Activated gamma-delta T cell (primary cell): ENCODE data around the gene MSH6.

Experiments used
- DNase-seq: peaks from one replicate; lab custom pipeline; 2025; lab: John Stamatoyannopoulos, UW
- total RNA-seq, 2 donors: gene quantifications; one replicate each; lab custom pipeline; 2026; lab: John Stamatoyannopoulos, UW

Gene MSH6
- total RNA-seq, result 91.2 to 116 reads per million in 2 donors

DNA sequence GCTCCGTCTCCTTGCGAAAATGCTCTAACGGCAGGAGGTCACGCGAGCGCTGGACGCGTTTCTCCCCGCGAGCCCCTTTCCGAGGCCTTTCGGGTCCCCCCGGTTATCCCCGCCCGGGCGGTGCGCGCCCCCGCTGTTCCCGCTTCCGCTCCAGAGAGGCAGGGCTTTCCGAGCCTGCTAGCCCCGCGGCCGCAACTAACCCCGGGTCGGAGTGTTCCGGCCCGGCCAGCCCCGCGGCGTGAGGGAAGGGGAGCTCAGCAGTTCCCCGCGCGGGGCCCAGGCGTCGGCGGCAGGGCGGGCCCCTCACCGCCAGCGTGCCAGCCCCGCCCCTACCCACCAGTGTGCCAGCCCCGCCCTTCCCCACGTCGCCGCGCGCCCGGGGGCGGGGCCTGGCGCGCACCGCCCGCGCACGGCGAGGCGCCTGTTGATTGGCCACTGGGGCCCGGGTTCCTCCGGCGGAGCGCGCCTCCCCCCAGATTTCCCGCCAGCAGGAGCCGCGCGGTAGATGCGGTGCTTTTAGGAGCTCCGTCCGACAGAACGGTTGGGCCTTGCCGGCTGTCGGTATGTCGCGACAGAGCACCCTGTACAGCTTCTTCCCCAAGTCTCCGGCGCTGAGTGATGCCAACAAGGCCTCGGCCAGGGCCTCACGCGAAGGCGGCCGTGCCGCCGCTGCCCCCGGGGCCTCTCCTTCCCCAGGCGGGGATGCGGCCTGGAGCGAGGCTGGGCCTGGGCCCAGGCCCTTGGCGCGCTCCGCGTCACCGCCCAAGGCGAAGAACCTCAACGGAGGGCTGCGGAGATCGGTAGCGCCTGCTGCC, at the start of gene MSH6:
MSH6 (plus strand) TSS at position 475 of the 815 bp plus-strand sequence; CDS start at position 564, 89 bp downstream.
- peak; percentile 82 for DNase-seq

DNA sequence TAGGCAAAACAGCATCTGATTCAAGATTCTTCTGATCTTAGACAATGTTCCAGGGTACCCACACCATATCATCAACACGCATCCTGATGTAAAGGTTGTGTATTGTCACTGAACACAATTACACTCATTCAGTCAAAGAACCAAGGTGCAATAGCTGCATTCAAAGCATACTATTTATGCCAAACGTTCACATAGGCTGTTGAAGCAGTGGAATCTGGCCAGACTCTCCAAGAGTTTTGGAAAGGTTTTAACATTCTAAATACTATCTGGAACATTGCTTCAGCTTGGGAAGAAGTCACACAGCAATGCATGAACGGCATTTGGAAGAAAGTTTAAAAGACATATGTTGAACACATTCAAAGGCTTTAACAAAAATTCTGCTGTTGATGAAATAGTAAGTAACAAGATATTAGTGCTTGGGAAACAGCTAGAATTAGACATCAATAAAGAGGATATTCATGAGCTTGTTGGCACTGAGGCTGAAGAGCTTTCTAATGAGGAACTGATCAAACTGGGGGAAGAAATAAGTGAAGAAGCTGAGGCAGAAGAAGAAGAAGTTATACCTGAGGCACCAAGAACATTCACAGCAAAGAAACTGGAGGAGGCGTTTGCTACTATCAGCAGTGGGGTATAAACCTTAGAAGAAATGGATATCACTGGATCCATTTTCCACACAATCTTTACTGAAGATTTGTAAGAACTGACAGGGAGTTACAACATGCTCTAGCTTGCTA, 47.6 kb upstream of the MSH6 start:
- DNase-seq, result no peak

DNA sequence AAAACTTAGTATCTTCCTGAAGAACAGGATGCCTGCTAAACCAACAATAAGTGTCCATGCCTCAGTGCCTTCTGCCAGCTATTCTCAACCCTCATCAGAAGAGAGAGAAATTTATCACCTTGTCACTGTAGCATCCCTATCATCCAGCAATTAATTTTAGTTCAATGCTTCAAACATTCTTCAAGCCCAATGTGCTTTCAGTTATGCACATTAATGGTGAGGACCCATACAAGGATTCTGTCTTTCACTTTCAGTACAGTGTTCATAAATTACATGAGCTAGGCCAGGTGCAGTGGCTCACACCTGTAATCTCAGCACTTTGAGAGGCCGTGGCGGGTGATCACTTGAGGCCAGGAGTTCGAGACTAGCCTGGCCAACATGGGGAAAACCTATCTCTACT, 47.0 kb upstream of the MSH6 start:
- DNase-seq, result no peak

- DNase-seq, result no peak
These were observed 45.6 kb upstream of the MSH6 start for GRCh38 chr2:47737191-47737975.

DNA sequence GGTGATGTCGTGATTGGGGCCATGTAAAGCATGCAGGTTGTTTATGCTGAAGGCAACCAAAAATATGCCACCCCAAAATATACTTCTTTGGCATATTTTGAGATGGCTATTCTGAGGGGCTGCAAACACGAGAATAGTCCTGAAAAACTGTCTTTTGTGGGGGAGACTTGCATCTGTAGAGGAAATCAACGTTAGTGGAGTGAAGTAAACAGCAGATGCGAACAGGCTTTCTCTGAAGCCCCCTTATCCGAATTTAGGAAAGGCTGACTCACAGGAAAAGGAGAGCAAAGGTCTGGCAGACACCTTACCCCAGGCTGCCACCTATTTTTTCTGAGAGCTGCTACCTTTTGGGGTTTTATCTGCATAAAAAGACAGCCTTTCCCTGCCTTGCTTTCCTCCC, 44.6 kb upstream of the MSH6 start:
- DNase-seq, result no peak

- no peak for DNase-seq
These were observed 41.8 kb upstream of the MSH6 start for GRCh38 chr2:47741101-47741500.

DNA sequence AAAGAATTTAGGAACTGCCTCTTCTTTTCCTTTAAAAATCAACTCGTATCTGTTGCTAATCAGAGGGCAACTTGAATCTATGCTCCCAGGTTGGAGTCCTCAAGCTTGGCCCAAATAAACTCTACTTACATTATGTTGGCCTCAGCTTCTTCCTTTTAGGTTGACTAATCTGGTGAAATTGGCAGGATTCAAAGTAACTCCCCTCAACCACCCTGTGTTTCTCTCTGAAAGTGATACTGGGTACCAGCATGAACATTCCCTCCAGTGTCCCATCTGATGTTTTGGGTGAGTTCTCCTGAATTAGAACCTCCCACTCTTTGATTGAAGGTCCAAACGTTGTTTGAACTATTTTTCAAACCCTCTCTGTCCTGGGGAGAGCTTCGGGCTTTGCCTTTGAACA, 41.3 kb upstream of the MSH6 start:
- no peak for DNase-seq

DNA sequence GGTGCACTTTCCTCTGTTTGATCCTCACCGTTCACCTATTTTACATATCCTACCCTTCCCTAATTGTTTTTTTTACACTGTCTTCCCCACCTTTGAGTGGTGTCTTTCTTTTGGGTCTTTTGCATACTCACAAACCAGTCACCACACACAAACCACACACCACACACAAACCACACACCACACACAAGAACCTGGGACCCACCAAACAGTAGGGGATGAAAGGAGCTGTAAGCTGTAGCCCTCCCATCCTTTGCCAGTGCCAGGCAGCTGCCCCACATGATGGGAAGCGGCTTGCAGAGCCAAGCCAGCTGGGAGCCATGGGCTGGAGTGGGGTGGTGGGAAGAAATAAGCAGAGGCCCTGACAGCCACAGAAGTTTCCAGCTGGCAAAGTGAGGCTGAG, 38.9 kb upstream of the MSH6 start:
- DNase-seq, result no peak

GRCh38 chr2:47747878-47748277, 35.1 kb upstream of the MSH6 start:
- DNase-seq, result no peak

DNA sequence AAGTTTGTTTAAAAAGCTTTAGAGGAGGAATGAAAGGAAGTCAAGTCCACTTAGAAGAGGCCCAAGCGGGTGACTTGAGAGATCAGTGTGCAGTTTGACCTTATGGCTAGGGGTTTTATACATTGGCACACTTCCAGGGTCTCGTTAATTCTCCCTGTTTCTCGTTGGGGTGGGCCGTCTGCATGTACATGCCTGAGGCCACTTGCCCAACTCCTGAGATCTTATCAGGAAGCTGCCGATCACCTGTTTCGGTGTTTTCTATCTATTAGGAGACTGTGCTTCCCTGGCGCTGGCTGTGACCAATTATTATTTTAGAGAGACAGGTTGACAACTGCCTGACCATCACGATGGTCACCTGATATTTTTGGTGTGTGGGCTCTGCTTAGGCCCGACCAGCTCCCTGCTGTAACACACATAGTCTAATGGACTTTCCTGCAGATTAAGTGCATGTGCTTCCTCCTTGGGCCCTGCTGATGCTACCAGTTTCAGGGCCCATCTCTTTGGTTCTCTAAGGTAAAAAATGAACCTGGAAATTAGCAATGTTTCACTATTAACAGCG, 31.0 kb upstream of the MSH6 start:
- no peak for DNase-seq

DNA sequence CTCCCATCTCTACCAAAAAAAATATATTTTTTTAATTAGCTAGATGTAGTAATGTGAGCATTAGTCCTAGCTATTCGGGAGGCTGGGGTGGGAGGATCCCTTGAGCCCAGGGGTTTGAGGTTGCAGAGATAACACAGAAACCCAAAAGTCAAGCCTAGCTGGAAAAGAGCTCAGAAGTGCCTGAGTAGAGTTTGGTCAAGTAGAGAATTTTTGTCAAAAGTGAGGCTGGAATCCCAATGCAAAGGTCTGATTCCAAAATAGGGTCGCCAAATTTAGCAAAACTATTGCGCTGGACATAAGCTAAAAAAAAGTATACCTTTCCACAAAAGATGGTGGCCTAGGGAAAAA, 15.5 kb upstream of the MSH6 start:
- no peak for DNase-seq

DNA sequence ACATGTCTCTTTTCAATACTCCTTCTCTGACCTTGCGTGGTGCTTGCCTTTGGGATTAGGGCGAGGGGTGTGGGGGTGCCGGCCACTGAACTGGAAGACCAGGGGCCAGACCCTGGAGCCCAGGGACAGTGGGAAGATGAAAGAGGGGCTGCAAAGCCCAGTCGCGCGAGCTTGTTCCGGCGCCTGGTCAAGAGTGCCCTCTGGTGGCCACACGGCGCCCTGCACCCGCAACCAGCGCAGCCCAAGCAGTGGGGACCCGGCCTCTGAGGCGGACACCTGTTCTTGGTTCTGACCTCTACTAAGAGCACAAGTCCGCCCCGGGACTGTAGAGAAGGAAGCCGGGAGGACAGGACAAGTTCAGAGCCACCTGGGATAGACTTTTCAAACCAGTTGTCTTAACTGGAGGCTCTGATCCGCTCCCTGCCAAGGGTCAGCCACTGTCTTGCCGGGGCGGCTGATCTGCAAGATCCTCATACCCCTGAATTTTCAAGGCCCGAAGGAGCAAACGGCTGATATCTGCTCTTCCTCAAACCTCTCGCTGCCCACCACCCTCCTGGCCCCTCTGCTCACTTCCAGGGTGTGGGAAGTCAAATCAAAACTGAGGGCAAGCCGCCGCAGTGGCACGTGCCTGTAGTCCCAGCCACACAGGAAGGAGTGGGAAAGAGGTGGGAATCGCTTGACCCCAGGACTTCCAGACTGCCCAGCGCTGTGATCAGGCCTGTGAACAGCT, 14.9 kb upstream of the MSH6 start:
- DNase-seq, result peak; percentile 44

GRCh38 chr2:47769318-47769717, 13.6 kb upstream of the MSH6 start:
- DNase-seq, result no peak

GRCh38 chr2:47771211-47771610, 11.7 kb upstream of the MSH6 start:
- no peak for DNase-seq

- no peak for DNase-seq
These were observed 10.6 kb upstream of the MSH6 start for GRCh38 chr2:47772343-47772742.

- no peak for DNase-seq
These were observed 8.4 kb upstream of the MSH6 start for GRCh38 chr2:47774567-47774966.

GRCh38 chr2:47777277-47777937, 5.5 kb upstream of the MSH6 start:
- DNase-seq, result no peak

DNA sequence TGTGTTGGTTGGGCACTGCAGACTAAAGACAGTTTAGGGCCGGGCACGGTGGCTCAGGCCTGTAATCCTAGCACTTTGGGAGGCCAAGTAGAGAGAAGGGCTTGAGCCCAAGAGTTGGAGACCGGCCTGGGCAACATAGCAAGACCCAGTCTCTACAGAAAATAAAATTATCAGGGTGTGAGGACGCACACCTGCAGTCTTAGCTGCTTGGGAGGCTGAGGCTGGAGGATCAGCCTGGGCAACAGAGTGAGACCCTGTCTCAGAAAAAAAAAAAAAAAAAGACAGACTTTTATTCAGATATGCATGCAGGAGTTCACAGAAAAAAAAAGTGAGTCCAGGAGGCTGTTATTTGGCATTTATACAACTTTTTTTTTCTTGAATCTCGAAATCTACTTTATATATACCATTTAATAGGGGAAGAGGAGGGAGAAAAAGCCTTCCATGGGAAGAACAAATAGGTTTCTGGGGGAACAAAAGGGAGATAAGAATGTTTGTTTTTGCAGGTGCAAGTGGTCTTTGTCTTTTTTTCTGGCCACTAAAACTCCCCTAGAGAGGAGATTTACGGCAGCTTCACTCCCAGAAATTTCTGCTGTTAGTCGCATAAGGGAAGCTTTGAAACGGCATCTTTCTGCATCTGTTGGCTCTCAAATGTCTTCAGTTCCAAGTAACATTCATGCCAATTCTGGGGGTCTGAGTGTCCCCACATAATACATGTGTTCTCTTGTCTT, 4.1 kb upstream of the MSH6 start:
- no peak for DNase-seq

GRCh38 chr2:47779426-47779790, 3.5 kb upstream of the MSH6 start:
- no peak for DNase-seq

- DNase-seq, result no peak
These were observed 619 bp upstream of the MSH6 start for GRCh38 chr2:47782381-47782670.
